Dendritic cell treated with granulocyte-macrophage colony-stimulating factor and Interleukin-4, amounts not matched to agents 40 ng/mL and 50 ng/mL, for 4 days (primary cell): ENCODE results near the gene DNAJC13.
"Not testable (repeated sequence)": the region's sequence is repeated elsewhere in the genome, so short reads cannot be mapped to it uniquely, and the experiment has no call there.

Experiments used
- H3K27ac Mint-ChIP-seq: one replicate; pipeline ENCODE4 v1.8.0; 2022; ENCODE audit warnings: mild to moderate bottlenecking, mixed read lengths
- H3K27me3 Mint-ChIP-seq: one replicate; pipeline ENCODE4 v1.8.0; 2022; ENCODE audit warnings: mild to moderate bottlenecking, mixed read lengths
- H3K36me3 Mint-ChIP-seq: one replicate; pipeline ENCODE4 v1.8.0; 2022; ENCODE audit warnings: low read depth, mixed read lengths
- H3K4me1 Mint-ChIP-seq: one replicate; pipeline ENCODE4 v1.8.0; 2022; ENCODE audit warnings: low read depth, mixed read lengths
- H3K4me3 Mint-ChIP-seq: one replicate; pipeline ENCODE4 v1.8.0; 2022; ENCODE audit warnings: mild to moderate bottlenecking, moderate library complexity, mixed read lengths
- H3K9me3 Mint-ChIP-seq: one replicate; pipeline ENCODE4 v1.8.0; 2022; ENCODE audit warnings: mixed read lengths
- intact Hi-C: fragments of 100-400 bp; cut with micrococcal nuclease; formaldehyde crosslinking; loops from one replicate; pipeline ENCODE4 v1.15.0; 2022

DNAJC13 gene

DNA sequence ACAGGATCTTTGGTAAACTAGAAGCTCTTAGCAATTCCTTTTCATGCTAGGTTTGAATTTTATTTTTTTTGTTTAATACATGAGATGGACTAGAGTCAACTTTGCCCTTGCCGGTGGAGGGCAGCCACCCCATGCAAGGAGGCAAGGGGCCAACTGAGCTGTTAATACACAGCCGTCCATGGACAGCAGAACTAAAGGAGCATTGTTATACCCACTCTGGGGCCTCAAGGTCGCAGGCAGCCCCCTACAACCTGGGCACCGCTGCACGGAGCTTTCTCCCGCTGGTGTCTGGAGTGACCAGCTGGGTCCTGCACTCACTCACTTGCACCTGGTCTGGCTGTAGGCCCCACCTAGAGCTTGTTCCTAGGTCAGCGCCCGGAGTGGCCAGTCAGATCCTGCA, 131.9 kb downstream of the DNAJC13 start:
- H3K27ac Mint-ChIP-seq: no peak overlapping the region

GRCh38 chr3:132549890-132550578, 132.7 kb downstream of the DNAJC13 start:
- Mint-ChIP-seq H3K4me3 (no peak overlapping the region), H3K36me3 (no peaks in the 10 kb centered on the region), H3K27ac (no peak overlapping the region), H3K4me1 (peaks cover 24% of the 10 kb centered on the region), H3K27me3 (no peaks in the 10 kb centered on the region), H3K9me3 (no peaks in the 10 kb centered on the region)
- intact Hi-C loops: no loop called here

More for the DNA sequence above, 131.9 kb downstream of the DNAJC13 start:
- Mint-ChIP-seq H3K9me3 (no peaks in the 10 kb centered on the region), H3K36me3 (no peaks in the 10 kb centered on the region), H3K4me3 (no peak overlapping the region), H3K4me1 (peaks cover 33% of the 10 kb centered on the region), H3K27me3 (no peaks in the 10 kb centered on the region)
- intact Hi-C loops: no loop called here

- Mint-ChIP-seq H3K27ac (no peak overlapping the region), H3K27me3 (no peaks in the 10 kb centered on the region), H3K9me3 (no peaks in the 10 kb centered on the region), H3K36me3 (no peaks in the 10 kb centered on the region), H3K4me1 (peaks cover 17% of the 10 kb centered on the region), H3K4me3 (no peak overlapping the region)
- intact Hi-C loops: no loop called here
Observed at GRCh38 chr3:132550579-132551305, 133.4 kb downstream of the DNAJC13 start.

DNA sequence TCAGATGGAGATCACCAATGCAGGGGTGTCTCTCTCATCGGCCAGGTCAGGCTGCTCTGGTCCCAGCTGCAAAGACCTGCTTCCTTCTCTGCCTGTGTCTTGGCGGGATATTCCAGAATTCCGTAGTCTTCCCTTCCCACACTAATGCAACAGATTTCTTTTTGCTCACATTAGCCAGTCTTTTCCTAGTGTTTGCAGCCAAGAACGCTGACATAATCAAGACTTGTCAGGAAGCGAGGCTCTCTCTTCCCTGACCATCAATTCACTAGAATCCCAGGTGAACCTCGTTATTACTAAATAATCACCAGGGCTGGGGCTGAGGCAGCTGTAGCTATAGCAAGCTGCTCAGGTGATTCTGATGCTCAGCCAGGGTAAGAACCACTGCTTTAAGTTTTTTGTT, 136.5 kb downstream of the DNAJC13 start:
- Mint-ChIP-seq H3K4me1 (peaks cover 10% of the 10 kb centered on the region), H3K4me3 (no peak overlapping the region), H3K36me3 (no peaks in the 10 kb centered on the region), H3K27me3 (no peaks in the 10 kb centered on the region), H3K27ac (no peak overlapping the region), H3K9me3 (no peaks in the 10 kb centered on the region)
- intact Hi-C loops: no loop called here

GRCh38 chr3:132554437-132554836, 137.1 kb downstream of the DNAJC13 start:
- no peaks in the 10 kb centered on the region for H3K36me3 Mint-ChIP-seq
- H3K4me1 Mint-ChIP-seq: peaks cover 10% of the 10 kb centered on the region
- no peaks in the 10 kb centered on the region for H3K27me3 Mint-ChIP-seq
- no peaks in the 10 kb centered on the region for H3K9me3 Mint-ChIP-seq
- intact Hi-C loops: no loop called here
- H3K27ac Mint-ChIP-seq: no peak overlapping the region
- no peak overlapping the region for H3K4me3 Mint-ChIP-seq

GRCh38 chr3:132555306-132556035, 138.2 kb downstream of the DNAJC13 start:
- no peak overlapping the region for H3K27ac Mint-ChIP-seq

DNA sequence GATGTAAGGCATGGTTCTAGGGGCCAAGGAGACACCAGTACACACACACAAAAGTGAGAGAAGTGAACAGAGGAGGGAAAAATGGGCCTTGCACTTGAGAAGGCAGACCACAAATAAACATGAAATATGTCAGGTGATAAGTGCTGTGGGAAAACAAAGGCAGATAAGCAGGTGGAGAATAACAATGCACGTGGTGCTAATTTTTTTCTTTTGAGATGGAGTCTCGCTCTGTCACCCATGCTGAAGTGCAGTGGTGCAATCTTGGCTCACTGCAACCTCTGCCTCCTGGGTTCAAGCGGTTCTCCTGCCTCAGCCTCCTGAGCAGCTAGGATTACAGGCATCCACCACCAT, 138.7 kb downstream of the DNAJC13 start:
- H3K9me3 Mint-ChIP-seq, H3K4me1 Mint-ChIP-seq, H3K27ac Mint-ChIP-seq, H3K4me3 Mint-ChIP-seq, intact Hi-C loops, H3K36me3 Mint-ChIP-seq, H3K27me3 Mint-ChIP-seq: not testable (repeated sequence)

More at GRCh38 chr3:132555306-132556035, 138.2 kb downstream of the DNAJC13 start:
- no peaks in the 10 kb centered on the region for H3K9me3 Mint-ChIP-seq
- H3K4me1 Mint-ChIP-seq: peaks cover 7% of the 10 kb centered on the region
- H3K36me3 Mint-ChIP-seq: no peaks in the 10 kb centered on the region
- H3K4me3 Mint-ChIP-seq: no peak overlapping the region
- no peaks in the 10 kb centered on the region for H3K27me3 Mint-ChIP-seq
- intact Hi-C loops: no loop called here

DNA sequence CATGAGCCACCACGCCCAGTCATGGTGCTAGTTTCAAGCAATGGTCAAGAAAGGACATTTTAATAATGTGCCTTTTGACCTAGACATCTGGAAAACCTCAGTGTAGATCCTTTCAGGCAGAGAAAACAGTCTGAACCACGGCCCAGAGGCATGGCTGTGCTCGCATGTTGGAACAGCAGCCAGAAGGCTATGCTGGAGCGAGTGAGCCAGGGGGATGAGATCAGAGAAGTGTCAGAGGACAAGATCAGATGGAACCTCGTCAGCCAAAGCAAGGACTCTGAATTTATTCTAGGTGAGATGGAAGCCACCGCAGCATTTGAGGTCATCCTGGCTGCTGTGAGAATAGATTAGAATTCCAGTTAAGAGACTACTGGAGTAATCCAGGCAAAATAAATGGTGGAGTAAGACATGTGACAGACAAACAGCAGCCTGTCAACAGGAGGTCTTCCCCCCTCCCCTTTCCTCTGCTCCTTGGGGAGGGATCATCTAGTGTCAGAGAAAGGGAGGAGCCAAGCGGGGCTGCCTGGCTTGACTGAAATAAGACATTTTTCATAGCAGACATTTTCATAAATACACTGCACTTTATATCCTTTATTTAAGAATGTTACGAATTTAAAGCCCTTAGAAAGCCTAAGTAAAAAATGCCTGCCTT, 139.3 kb downstream of the DNAJC13 start:
- peaks cover 5% of the 10 kb centered on the region for H3K4me1 Mint-ChIP-seq
- no peak overlapping the region for H3K4me3 Mint-ChIP-seq
- intact Hi-C loops: no loop called here
- H3K9me3 Mint-ChIP-seq: no peaks in the 10 kb centered on the region
- H3K36me3 Mint-ChIP-seq: no peaks in the 10 kb centered on the region
- no peaks in the 10 kb centered on the region for H3K27me3 Mint-ChIP-seq
- no peak overlapping the region for H3K27ac Mint-ChIP-seq

DNA sequence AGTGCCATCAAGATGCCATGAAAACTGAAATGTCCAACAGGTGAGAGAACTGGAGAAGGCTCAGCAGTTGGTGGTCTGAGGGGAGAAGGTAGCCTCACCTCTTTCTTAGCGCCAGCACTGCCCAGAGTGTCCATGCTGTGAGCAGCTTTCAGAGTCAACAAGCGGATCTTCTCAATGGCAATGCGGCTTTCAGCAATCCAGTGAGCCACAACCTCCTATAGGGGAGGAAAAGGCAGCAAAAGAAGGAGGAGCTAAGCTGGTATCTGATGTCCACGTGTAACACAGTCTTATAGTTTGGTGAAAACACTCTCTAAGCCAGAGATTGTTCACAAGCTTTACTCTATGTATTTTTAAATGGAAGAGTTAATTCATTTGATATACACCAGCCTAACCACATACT, 143.7 kb downstream of the DNAJC13 start:
- Mint-ChIP-seq H3K27me3 (no peaks in the 10 kb centered on the region), H3K9me3 (no peaks in the 10 kb centered on the region), H3K4me3 (no peak overlapping the region), H3K27ac (no peak overlapping the region), H3K36me3 (peaks cover 5% of the 10 kb centered on the region), H3K4me1 (peaks cover 26% of the 10 kb centered on the region)
- intact Hi-C loops: no loop called here

GRCh38 chr3:132563420-132564069, 146.2 kb downstream of the DNAJC13 start:
- Mint-ChIP-seq H3K4me1 (peaks cover 26% of the 10 kb centered on the region), H3K36me3 (peaks cover 5% of the 10 kb centered on the region), H3K9me3 (no peaks in the 10 kb centered on the region), H3K27me3 (no peaks in the 10 kb centered on the region), H3K27ac (no peak overlapping the region), H3K4me3 (peak overlapping the region; percentile 20)
- intact Hi-C loops: no loop called here

DNA sequence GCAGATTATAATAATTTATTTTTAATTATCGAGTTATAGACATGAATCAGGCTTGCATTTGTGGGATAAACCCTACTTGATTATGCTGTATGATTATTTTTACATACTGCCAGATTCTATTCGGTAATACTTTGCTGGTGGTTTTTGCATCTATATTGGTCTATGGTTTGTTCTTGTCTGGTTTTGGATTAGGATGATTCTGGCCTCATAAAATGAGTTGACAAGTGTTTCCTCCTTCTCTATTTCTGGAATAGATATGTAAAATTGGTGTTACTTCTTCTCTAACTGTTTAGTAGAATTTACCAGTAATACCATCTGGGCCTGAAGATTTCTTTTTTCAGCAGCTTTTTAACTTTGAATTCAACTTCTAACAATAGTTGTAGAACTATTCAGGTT, 146.8 kb downstream of the DNAJC13 start:
- no peak overlapping the region for H3K27ac Mint-ChIP-seq
- no peaks in the 10 kb centered on the region for H3K27me3 Mint-ChIP-seq
- no peaks in the 10 kb centered on the region for H3K9me3 Mint-ChIP-seq
- H3K36me3 Mint-ChIP-seq: peaks cover 5% of the 10 kb centered on the region
- intact Hi-C loops: no loop called here
- no peak overlapping the region for H3K4me3 Mint-ChIP-seq
- peaks cover 29% of the 10 kb centered on the region for H3K4me1 Mint-ChIP-seq

GRCh38 chr3:132568422-132568821, 151.1 kb downstream of the DNAJC13 start:
- peaks cover 12% of the 10 kb centered on the region for H3K36me3 Mint-ChIP-seq
- no peak overlapping the region for H3K4me3 Mint-ChIP-seq
- H3K27me3 Mint-ChIP-seq: no peaks in the 10 kb centered on the region
- intact Hi-C loops: no loop called here
- H3K4me1 Mint-ChIP-seq: peaks cover 25% of the 10 kb centered on the region
- peak overlapping the region; percentile 46 for H3K27ac Mint-ChIP-seq
- no peaks in the 10 kb centered on the region for H3K9me3 Mint-ChIP-seq

- intact Hi-C loops: no loop called here
- no peaks in the 10 kb centered on the region for H3K9me3 Mint-ChIP-seq
- no peak overlapping the region for H3K4me3 Mint-ChIP-seq
- peak overlapping the region; percentile 46 for H3K27ac Mint-ChIP-seq
- H3K36me3 Mint-ChIP-seq: peaks cover 12% of the 10 kb centered on the region
- no peaks in the 10 kb centered on the region for H3K27me3 Mint-ChIP-seq
- H3K4me1 Mint-ChIP-seq: peaks cover 18% of the 10 kb centered on the region
Observed at GRCh38 chr3:132569153-132569552, 151.9 kb downstream of the DNAJC13 start.
